Testis (tissue), 3 donors: ENCODE results near the gene ANKS6. TPM values are rescaled to one million over a fixed set of nuclear protein-coding genes. Genes with fewer than 3 reads are reported as not detected.

Experiments
- DNase-seq: peaks from one replicate; pipeline ENCODE4 v3.0.0-alpha.2; 2019
- H3K27ac ChIP-seq, 2 donors: fragments of 200-600 bp; sonication (generic); one replicate each; pipeline ENCODE4 v1.5.1; 2019
- H3K27me3 ChIP-seq: fragments of 200-600 bp; sonication (generic); one replicate; pipeline ENCODE4 v1.5.1; 2019
- H3K36me3 ChIP-seq: fragments of 200-600 bp; sonication (generic); one replicate; pipeline ENCODE4 v1.5.1; 2017; ENCODE audit warnings: low read depth; ENCODE audit errors: missing control alignments
- H3K4me1 ChIP-seq: fragments of 200-600 bp; sonication (generic); one replicate; pipeline ENCODE4 v1.5.1; 2019
- H3K4me3 ChIP-seq, 2 donors: fragments of 200-600 bp; sonication (generic); one replicate each; pipeline ENCODE4 v1.5.1; 2017 to 2019
- H3K9me3 ChIP-seq: fragments of 200-600 bp; sonication (generic); one replicate; pipeline ENCODE4 v1.5.1; 2017
- POLR2A ChIP-seq: fragments of 450-650 bp; IDR thresholded peaks from one replicate; pipeline ENCODE4 v1.6.1; 2017; ENCODE audit warnings: antibody characterized with exemption, mild to moderate bottlenecking, moderate library complexity
- WGBS, 2 donors: methylation state at CpG; one replicate each; pipeline ENCODE4 v1.1.5; 2018; 5-methylcytosine and 5-hydroxymethylcytosine counted together
- intact Hi-C: fragments of 100-400 bp; cut with DNase I; formaldehyde crosslinking; loops from one replicate; pipeline ENCODE4 v1.15.1; 2023; ENCODE audit warnings: low total_unique reads
- polyA plus RNA-seq: library from polyadenylated mRNA; stranded (reverse); fragments of 350-450 nt; fragmentation: Illumina TruSeq; extraction: RNeasy Lipid Tissue Mini Kit (QIAGEN cat#74804); gene quantifications from one replicate; pipeline ENCODE4 v1.2.3, GENCODE V29; 2014; ENCODE audit warnings: low read depth, low replicate concordance; ENCODE audit not compliant: insufficient read depth
- total RNA-seq, 2 donors: library from RNA; depleted of rRNA; stranded (reverse); fragments of >200 nt; gene quantifications; one replicate each; pipeline ENCODE4 v1.2.3, GENCODE V29; 2016
- TF ChIP-seq, protein P1 (sequence below), 3 experiments: fragments of 450-650 bp in 2 of 3; fragments of 200-600 bp in 1 of 3; sonication (generic) in 1 of 3; IDR thresholded peaks; one replicate each; pipeline ENCODE4 v1.5.1; 2016 to 2019; ENCODE audit warnings: antibody characterized with exemption in 3 of 3, mild to moderate bottlenecking in 2 of 3, moderate library complexity in 1 of 3

ANKS6 gene
- total and polyA plus RNA-seq, 3 donors from 2014 or later, result 12.8 to 33.6 (median 24.2) TPM

DNA sequence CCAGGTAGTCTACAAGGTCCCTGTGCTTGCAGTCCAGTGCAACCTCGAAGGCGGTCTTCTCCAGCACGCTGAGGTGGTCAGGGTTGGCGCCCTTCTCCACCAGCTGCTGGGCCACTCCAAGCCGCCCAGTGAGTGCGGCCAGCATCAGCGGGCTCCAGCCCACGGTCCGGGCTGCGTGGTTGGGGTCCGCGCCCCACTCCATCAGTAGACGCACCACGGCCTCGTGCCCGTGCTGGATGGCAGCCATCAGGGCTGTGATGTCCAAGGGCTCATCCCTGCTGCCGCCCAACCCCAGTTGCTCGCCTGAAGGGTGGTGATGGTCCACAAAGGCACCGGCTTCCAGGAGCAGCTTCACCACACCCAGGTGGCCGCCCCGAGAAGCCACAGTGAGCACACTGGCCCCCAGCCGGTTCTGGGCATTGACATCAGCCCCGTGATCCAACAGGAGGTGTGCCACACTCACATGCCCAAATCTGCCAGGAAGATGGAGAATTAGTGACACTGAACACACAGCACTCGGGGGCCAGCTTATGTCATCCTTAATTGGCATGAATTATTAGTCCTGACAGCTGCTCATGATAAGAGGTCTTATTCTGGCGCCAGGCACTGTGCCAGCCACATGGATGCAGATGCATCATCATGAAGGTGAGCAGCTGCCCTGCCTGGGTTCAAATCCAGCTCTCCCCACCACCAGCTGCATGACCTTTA is 6.1 kb downstream of the ANKS6 start:
- Histone ChIP-seq H3K36me3 (no peaks in the 10 kb centered on the region), H3K9me3 (no peaks in the 10 kb centered on the region), H3K27ac (no peak overlapping the region), H3K4me3 (no peak overlapping the region), H3K4me1 (peaks cover 5% of the 10 kb centered on the region), H3K27me3 (no peaks in the 10 kb centered on the region)
- intact Hi-C loops, result no loop called here
- DNase-seq, result no peak
- no peak for TF ChIP-seq POLR2A
- TF ChIP-seq, protein P1, sequence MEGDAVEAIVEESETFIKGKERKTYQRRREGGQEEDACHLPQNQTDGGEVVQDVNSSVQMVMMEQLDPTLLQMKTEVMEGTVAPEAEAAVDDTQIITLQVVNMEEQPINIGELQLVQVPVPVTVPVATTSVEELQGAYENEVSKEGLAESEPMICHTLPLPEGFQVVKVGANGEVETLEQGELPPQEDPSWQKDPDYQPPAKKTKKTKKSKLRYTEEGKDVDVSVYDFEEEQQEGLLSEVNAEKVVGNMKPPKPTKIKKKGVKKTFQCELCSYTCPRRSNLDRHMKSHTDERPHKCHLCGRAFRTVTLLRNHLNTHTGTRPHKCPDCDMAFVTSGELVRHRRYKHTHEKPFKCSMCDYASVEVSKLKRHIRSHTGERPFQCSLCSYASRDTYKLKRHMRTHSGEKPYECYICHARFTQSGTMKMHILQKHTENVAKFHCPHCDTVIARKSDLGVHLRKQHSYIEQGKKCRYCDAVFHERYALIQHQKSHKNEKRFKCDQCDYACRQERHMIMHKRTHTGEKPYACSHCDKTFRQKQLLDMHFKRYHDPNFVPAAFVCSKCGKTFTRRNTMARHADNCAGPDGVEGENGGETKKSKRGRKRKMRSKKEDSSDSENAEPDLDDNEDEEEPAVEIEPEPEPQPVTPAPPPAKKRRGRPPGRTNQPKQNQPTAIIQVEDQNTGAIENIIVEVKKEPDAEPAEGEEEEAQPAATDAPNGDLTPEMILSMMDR (IDR thresholded peaks at IDR 0.05), result no peak
- 93 to 100% methylated on average over 4 to 25 of the region's 25 CpGs for WGBS, 2 donors

- Histone ChIP-seq H3K4me1 (peaks cover 5% of the 10 kb centered on the region), H3K9me3 (no peaks in the 10 kb centered on the region), H3K4me3 (no peak overlapping the region), H3K27ac (no peak overlapping the region), H3K27me3 (no peaks in the 10 kb centered on the region), H3K36me3 (no peaks in the 10 kb centered on the region)
- WGBS, 2 donors, result 93 to 97% methylated on average over 4 to 5 of the region's 5 CpGs
- intact Hi-C loops, result no loop called here
- TF ChIP-seq, protein P1 (IDR thresholded peaks at IDR 0.05), result no peak
- no peak for TF ChIP-seq POLR2A
- no peak for DNase-seq
These were observed 6.7 kb downstream of the ANKS6 start for GRCh38 chr9:98789483-98790133.

- WGBS, 2 donors, result 94% methylated on average over 9 to 12 of the region's 12 CpGs
- no peaks in the 10 kb centered on the region for H3K36me3 ChIP-seq
- H3K27ac ChIP-seq, result no peak overlapping the region
- H3K4me1 ChIP-seq, result peaks cover 5% of the 10 kb centered on the region
- TF ChIP-seq, protein P1 (IDR thresholded peaks at IDR 0.05), result no peak
- no peak for TF ChIP-seq POLR2A
- no peak overlapping the region for H3K4me3 ChIP-seq
- no peaks in the 10 kb centered on the region for H3K27me3 ChIP-seq
- no peaks in the 10 kb centered on the region for H3K9me3 ChIP-seq
- DNase-seq, result peak; percentile 10
- intact Hi-C loops, result no loop called here
These were observed 8.5 kb downstream of the ANKS6 start for GRCh38 chr9:98787766-98788335.

GRCh38 chr9:98786750-98787510 is 9.4 kb downstream of the ANKS6 start:
- WGBS, 2 donors, result 93 to 98% methylated on average over 4 of the region's 4 CpGs
- Histone ChIP-seq H3K9me3 (no peaks in the 10 kb centered on the region), H3K27me3 (no peaks in the 10 kb centered on the region), H3K36me3 (no peaks in the 10 kb centered on the region), H3K4me3 (no peak overlapping the region), H3K4me1 (peaks cover 5% of the 10 kb centered on the region), H3K27ac (no peak overlapping the region)
- peak; percentile 7 for DNase-seq
- intact Hi-C loops, result no loop called here
- no peak for TF ChIP-seq POLR2A
- TF ChIP-seq, protein P1 (IDR thresholded peaks at IDR 0.05), result no peak
